ENCODE results near the gene SAPCD1. TPM values are rescaled to one million over a fixed set of nuclear protein-coding genes. Genes with fewer than 3 reads are reported as not detected.
A peak's percentile ranks its signal among the peaks of the same experiment; 100 is the strongest.

SAPCD1 gene
- total RNA-seq, 1 experiment from 2014 or later = 18.2 TPM

GRCh38 chr6:31713991-31714684, 48.3 kb upstream of the SAPCD1 start:
- peak overlapping the region; percentile 28 for H3K9ac ChIP-seq (ENCODE audit: low read length)
- H3K9me3 ChIP-seq (ENCODE audit: control insufficient read depth in 1 of 2, insufficient read depth in 1 of 2, low read depth in 1 of 2, low read length in 2 of 2) = no peaks in the 10 kb centered on the region
- no peaks in the 10 kb centered on the region for H4K20me1 ChIP-seq (ENCODE audit: insufficient read depth)
- BruUV-seq (replicated peaks) = no TSS peak
- H3K4me2 ChIP-seq (ENCODE audit: low read length) = peak overlapping the region; percentile 67
- intact Hi-C loops (cut with micrococcal nuclease) = no loop called here
- H3K27me3 ChIP-seq (ENCODE audit: insufficient read depth, low read length) = no peaks in the 10 kb centered on the region
- no peaks in the 10 kb centered on the region for H3K36me3 ChIP-seq (ENCODE audit: control insufficient read depth in 1 of 2, insufficient read depth in 2 of 2, low read length in 2 of 2)
- RAD21 ChIA-PET (ENCODE audit: low non-redundant PET in 1 of 2, low total read pairs in 2 of 2, uncharacterized antibody in 2 of 2, unreplicated experiment in 2 of 2) = no interaction called here
- H3K27ac ChIP-seq (ENCODE audit: low read depth, low read length) = no peak overlapping the region
- no peak for DNase-seq (ENCODE audit: low read depth, low spot score)
- ATAC-seq = peak; percentile 6; the same call in 1 of the 2 replicates
- no peaks in the 10 kb centered on the region for H3K9me2 ChIP-seq (ENCODE audit: insufficient read depth)
- POLR2A ChIA-PET = interaction anchor here (1.0 to 1.2 kb wide), 2 partner anchors 10 to 113 kb away, joined by 5 read pairs; partner anchors contain the start of genes ABHD16A and HSPA1B
- TF ChIP-seq MAX (IDR thresholded peaks at IDR 0.05) (no peak), ZFX (IDR thresholded peaks at IDR 0.05) (no peak), CTCF (IDR thresholded peaks at IDR 0.05 in 2 of 3, conservative IDR thresholded peaks at IDR 0.05 in 1 of 3; ENCODE audit: borderline replicate concordance in 1 of 3, insufficient read depth in 1 of 3, low read depth in 2 of 3, low read length in 2 of 3) (no peak), CEBPB (IDR thresholded peaks at IDR 0.05; ENCODE audit: low read depth) (no peak)
- H3K79me2 ChIP-seq (ENCODE audit: insufficient read depth, low read length) = no peaks in the 10 kb centered on the region
- 0 out of 4 replicates have a peak overlapping the region, but pooled peaks of 1 of the 2 experiments have one; percentile 15 for H3K4me3 ChIP-seq (replicated peaks in 1 of 2; ENCODE audit: low read depth in 1 of 2, low read length in 2 of 2)
- H2AFZ ChIP-seq (ENCODE audit: low read depth, low read length, poor library complexity, severe bottlenecking) = peak overlapping the region; percentile 79
- CTCF ChIA-PET = no interaction called here
- H3K4me1 ChIP-seq (ENCODE audit: control insufficient read depth in 1 of 2, insufficient read depth in 2 of 2, low read length in 2 of 2) = peaks cover 34 to 45% of the 10 kb centered on the region in 2 experiments

All from HCT116 (cell line).